LNCaP clone FGC (cell line): Measurements from ENCODE around the gene HSF5.

Experiments
- DNase-seq: peaks from one replicate; pipeline ENCODE4 v3.0.0-alpha.2; 2011; ENCODE audit warnings: low read depth
- H3K4me3 ChIP-seq: 2 replicates; pipeline ENCODE4 v1.5.1; 2011; ENCODE audit warnings: mild to moderate bottlenecking, low read depth, low read length, control low read depth
- CTCF ChIP-seq: IDR thresholded peaks from 2 replicates; pipeline ENCODE4 v1.5.1; 2012; ENCODE audit warnings: mild to moderate bottlenecking; ENCODE audit not compliant: control insufficient read depth, insufficient read depth; ENCODE audit errors: extremely low read depth

Gene HSF5

GRCh38 chr17:58427807-58428206 lies 60.4 kb downstream of the HSF5 start:
- TF ChIP-seq CTCF: no peak
- DNase-seq: no peak
- H3K4me3 ChIP-seq: no peak overlapping the region

- no peak for DNase-seq
- no peak for TF ChIP-seq CTCF
- H3K4me3 ChIP-seq: no peak overlapping the region
Measured at GRCh38 chr17:58421711-58422110, 66.5 kb downstream of the HSF5 start.

- no peak for DNase-seq
- TF ChIP-seq CTCF: no peak
- H3K4me3 ChIP-seq: no peak overlapping the region
Measured at GRCh38 chr17:58420827-58421226, 67.4 kb downstream of the HSF5 start.

GRCh38 chr17:58417300-58418092 lies 70.7 kb downstream of the HSF5 start, which contains the start of gene RNF43:
TSS of gene RNF43 (minus strand) at chr17:58417534. CDS start at chr17:58415577, 1,957 bp downstream.
- H3K4me3 ChIP-seq: peak within 1 kb of the TSS; percentile 64
- DNase-seq: peak; percentile 99
- TF ChIP-seq CTCF: peak; percentile 95

- TF ChIP-seq CTCF: no peak
- no peak for DNase-seq
- H3K4me3 ChIP-seq: peak overlapping the region; percentile 64
Measured at GRCh38 chr17:58416937-58417299, 71.3 kb downstream of the HSF5 start.

GRCh38 chr17:58416396-58416795 lies 71.8 kb downstream of the HSF5 start:
- peak overlapping the region; percentile 64 for H3K4me3 ChIP-seq
- no peak for TF ChIP-seq CTCF
- DNase-seq: no peak
